GM13976 (cell line): ENCODE measurements around the gene PAX1.

Source experiments
- DNase-seq: peaks from one replicate; pipeline ENCODE4 v3.0.0; 2012; ENCODE audit warnings: low spot score
- in situ Hi-C: fragments of 300-500 bp; cut with MboI; formaldehyde crosslinking; loops from one replicate; pipeline ENCODE4 v1.12.0; 2022; ENCODE audit warnings: low sequenced_read_pairs, mixed read lengths, inconsistent platforms; ENCODE audit not compliant: unreplicated experiment
- TF ChIP-seq, protein P1 (sequence below): IDR thresholded peaks from 2 replicates; pipeline ENCODE4 v1.5.1; 2012; ENCODE audit warnings: borderline replicate concordance, mild to moderate bottlenecking; ENCODE audit not compliant: insufficient read depth; ENCODE audit errors: extremely low read depth, missing control alignments, control extremely low read depth

The PAX1 gene

GRCh38 chr20:21702553-21703470 lies 2.7 kb upstream of the PAX1 start:
- in situ Hi-C loops, result loop anchor here (25.0 kb wide), 1 partner anchor 609 kb away; no protein-coding TSS in a partner anchor
- DNase-seq, result peak; percentile 63
- TF ChIP-seq, protein P1, sequence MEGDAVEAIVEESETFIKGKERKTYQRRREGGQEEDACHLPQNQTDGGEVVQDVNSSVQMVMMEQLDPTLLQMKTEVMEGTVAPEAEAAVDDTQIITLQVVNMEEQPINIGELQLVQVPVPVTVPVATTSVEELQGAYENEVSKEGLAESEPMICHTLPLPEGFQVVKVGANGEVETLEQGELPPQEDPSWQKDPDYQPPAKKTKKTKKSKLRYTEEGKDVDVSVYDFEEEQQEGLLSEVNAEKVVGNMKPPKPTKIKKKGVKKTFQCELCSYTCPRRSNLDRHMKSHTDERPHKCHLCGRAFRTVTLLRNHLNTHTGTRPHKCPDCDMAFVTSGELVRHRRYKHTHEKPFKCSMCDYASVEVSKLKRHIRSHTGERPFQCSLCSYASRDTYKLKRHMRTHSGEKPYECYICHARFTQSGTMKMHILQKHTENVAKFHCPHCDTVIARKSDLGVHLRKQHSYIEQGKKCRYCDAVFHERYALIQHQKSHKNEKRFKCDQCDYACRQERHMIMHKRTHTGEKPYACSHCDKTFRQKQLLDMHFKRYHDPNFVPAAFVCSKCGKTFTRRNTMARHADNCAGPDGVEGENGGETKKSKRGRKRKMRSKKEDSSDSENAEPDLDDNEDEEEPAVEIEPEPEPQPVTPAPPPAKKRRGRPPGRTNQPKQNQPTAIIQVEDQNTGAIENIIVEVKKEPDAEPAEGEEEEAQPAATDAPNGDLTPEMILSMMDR, result peak; percentile 19

GRCh38 chr20:21703717-21704407 lies 1.6 kb upstream of the PAX1 start:
- in situ Hi-C loops, result loop anchor here (25.0 kb wide), 1 partner anchor 608 kb away; no protein-coding TSS in a partner anchor
- TF ChIP-seq, protein P1, result no peak
- DNase-seq, result no peak

GRCh38 chr20:21704408-21705385 lies 767 bp upstream of the PAX1 start:
- in situ Hi-C loops, result loop anchor here (25.0 kb wide), 1 partner anchor 608 kb away; no protein-coding TSS in a partner anchor
- DNase-seq, result no peak
- TF ChIP-seq, protein P1, result no peak

- DNase-seq, result no peak
- in situ Hi-C loops, result loop anchor here (25.0 kb wide), 1 partner anchor 606 kb away; no protein-coding TSS in a partner anchor
- TF ChIP-seq, protein P1, result no peak
Observed at GRCh38 chr20:21706261-21707195, 1.1 kb downstream of the PAX1 start.

DNA sequence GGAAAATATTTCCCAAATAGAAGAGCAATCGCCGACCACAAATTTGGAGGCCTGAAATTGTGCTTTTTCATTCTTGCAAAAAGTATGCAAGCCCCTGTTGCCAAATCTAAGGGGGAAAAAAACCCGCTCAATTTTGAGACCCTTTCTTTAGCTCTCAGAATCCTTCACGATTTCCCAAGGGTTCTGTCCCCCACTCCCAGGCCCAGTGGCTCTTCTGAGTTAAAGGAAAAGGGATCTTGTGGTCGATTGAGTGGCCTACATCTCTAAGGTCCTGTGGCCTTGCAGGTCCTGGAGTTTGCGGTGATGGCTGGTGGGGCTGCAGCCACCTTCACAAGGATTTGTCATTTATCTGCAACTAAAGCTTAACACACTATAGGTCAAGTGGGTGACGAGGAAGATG lies 1.8 kb downstream of the PAX1 start:
- no peak for DNase-seq
- in situ Hi-C loops, result loop anchor here (25.0 kb wide), 1 partner anchor 605 kb away; no protein-coding TSS in a partner anchor
- TF ChIP-seq, protein P1, result no peak
